ENCODE measurements around the gene SLC39A6.

The SLC39A6 gene

GRCh38 chr18:36153771-36154170 lies 24.6 kb upstream of the SLC39A6 start:
- DNase-seq (ENCODE audit: low spot score in 2 of 2) (no peak), ATAC-seq (ENCODE audit: low read depth) (no peak)
- Mint-ChIP-seq H3K4me1 (peaks cover 34% of the 10 kb centered on the region), H3K27me3 (no peaks in the 10 kb centered on the region), H3K9me3 (no peaks in the 10 kb centered on the region), H3K36me3 (peaks cover 42% of the 10 kb centered on the region), H3K27ac (no peak overlapping the region), H3K4me3 (no peak overlapping the region)

- no peak for ATAC-seq (ENCODE audit: low read depth)
- no peak for DNase-seq (ENCODE audit: low spot score in 2 of 2)
- Mint-ChIP-seq H3K4me1 (peaks cover 32% of the 10 kb centered on the region), H3K9me3 (no peaks in the 10 kb centered on the region), H3K27ac (no peak overlapping the region), H3K4me3 (no peak overlapping the region), H3K27me3 (no peaks in the 10 kb centered on the region), H3K36me3 (peaks cover 39% of the 10 kb centered on the region)
Measured at GRCh38 chr18:36153203-36153602, 24.1 kb upstream of the SLC39A6 start.

DNA sequence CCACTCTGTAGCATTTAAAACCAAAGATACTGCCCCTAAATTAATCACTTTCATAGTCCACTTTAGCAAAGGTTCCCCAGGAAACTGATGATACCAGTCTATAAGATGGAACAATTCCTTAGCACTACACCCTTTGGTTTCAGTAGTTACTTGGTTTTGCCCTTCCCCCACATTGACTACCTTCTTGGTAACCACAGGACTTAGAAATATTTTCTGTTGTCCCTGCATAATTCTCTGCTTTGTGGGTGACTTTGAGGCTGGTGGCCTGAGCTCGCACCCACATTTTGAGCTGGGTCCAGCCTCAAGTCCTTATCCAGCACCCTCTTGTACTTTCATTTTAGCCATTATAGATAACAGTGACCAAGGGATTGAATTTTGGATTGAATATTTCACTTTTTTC lies 23.6 kb upstream of the SLC39A6 start:
- H3K9me3 Mint-ChIP-seq, result no peaks in the 10 kb centered on the region
- peaks cover 43% of the 10 kb centered on the region for H3K36me3 Mint-ChIP-seq
- no peaks in the 10 kb centered on the region for H3K27me3 Mint-ChIP-seq
- no peak for DNase-seq (ENCODE audit: low spot score in 2 of 2)
- peaks cover 31% of the 10 kb centered on the region for H3K4me1 Mint-ChIP-seq
- no peak for ATAC-seq (ENCODE audit: low read depth)
- H3K27ac Mint-ChIP-seq, result no peak overlapping the region
- no peak overlapping the region for H3K4me3 Mint-ChIP-seq

DNA sequence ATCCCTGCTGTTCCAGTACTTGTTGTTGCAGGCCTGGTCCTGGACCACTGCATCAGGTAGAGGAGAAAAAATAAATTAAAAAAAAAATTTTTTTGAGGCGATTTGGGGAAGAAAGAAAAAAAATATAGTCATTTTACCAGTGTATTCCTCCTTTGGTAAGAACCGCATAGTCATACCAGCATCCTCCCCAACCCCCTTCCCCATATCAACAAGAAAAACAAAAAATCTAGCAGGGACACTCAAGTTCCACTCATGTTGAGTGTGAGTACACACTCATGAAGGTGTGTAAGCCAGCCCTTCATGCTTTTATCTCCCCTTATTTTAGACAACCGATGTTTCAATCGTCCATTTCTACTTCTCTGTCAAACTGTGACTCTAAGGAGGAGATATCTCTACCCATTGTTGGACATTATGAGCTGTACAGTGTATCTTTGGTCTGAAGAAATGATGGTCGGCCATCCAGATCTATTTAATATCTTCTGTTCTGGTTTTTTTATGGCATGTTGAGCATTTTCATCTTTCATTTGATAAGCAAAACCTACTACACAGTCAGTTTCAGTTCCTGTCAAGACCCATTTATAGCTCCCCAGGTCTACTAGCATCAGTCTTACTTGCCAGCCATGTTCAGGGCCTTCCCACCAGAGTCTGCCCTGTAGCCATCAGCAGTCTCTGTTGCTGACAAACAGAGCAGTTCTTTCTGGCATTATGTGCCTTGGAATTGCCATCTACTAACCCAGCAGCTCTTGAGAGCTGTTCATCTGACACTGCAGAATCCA lies 20.6 kb upstream of the SLC39A6 start:
- DNase-seq (ENCODE audit: low spot score in 2 of 2) (peak; percentile 31 to 33), ATAC-seq (ENCODE audit: low read depth) (peak; percentile 98)
- peak overlapping the region; percentile 74 for H3K4me3 Mint-ChIP-seq
- H3K36me3 Mint-ChIP-seq, result peaks cover 41% of the 10 kb centered on the region
- no peaks in the 10 kb centered on the region for H3K27me3 Mint-ChIP-seq
- H3K9me3 Mint-ChIP-seq, result no peaks in the 10 kb centered on the region
- H3K27ac Mint-ChIP-seq, result peak overlapping the region; percentile 88
- peaks cover 30% of the 10 kb centered on the region for H3K4me1 Mint-ChIP-seq

- Mint-ChIP-seq H3K36me3 (peaks cover 26% of the 10 kb centered on the region), H3K4me3 (no peak overlapping the region), H3K27me3 (no peaks in the 10 kb centered on the region), H3K27ac (no peak overlapping the region), H3K9me3 (no peaks in the 10 kb centered on the region), H3K4me1 (peaks cover 2% of the 10 kb centered on the region)
- DNase-seq (ENCODE audit: low spot score in 2 of 2) (no peak), ATAC-seq (ENCODE audit: low read depth) (no peak)
Measured at GRCh38 chr18:36143391-36143790, 14.3 kb upstream of the SLC39A6 start.

DNA sequence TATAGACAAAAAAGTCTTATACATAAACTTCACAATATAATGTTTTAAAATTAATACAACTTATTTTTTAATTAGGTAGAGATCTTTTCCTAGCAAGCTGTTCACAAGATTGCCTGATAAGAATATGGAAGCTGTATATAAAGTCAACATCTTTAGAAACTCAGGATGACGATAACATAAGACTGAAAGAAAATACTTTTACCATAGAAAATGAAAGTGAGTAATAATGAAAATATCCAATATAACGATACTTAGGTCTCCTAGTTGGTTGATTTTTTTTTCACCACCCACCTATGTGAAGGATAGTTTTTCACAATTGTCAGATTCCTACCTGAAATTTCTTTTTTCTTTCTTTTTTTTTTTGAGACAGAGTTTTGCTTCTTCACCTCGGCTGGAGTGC lies 13.6 kb upstream of the SLC39A6 start:
- ATAC-seq (ENCODE audit: low read depth), result no peak
- Mint-ChIP-seq H3K27me3 (no peaks in the 10 kb centered on the region), H3K4me3 (no peak overlapping the region), H3K27ac (peak overlapping the region; percentile 38), H3K36me3 (peaks cover 24% of the 10 kb centered on the region), H3K9me3 (no peaks in the 10 kb centered on the region), H3K4me1 (peaks cover 2% of the 10 kb centered on the region)
- DNase-seq (ENCODE audit: low spot score in 2 of 2), result no peak

DNA sequence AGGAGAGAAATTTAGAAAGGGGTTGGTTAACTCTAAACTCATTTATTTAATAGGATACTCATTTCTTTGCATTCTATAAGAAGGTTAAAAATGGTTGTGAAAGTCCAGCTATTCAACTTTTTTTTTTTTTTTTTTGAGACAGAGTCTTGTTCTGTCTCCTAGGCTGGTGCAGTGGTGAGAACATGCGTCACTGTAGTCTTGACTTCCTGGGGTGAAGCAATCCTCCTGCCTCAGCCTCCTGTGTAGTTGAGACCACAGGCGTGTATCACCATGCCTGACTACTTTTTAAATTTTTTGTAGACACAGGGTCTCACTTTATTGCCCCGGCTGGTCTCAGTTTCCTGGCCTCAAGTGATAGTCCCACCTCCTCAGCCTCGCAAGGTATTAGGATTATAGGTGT lies 12.4 kb upstream of the SLC39A6 start:
- no peaks in the 10 kb centered on the region for H3K9me3 Mint-ChIP-seq
- DNase-seq (ENCODE audit: low spot score in 2 of 2), result no peak
- no peak overlapping the region for H3K27ac Mint-ChIP-seq
- no peak overlapping the region for H3K4me3 Mint-ChIP-seq
- no peak for ATAC-seq (ENCODE audit: low read depth)
- H3K4me1 Mint-ChIP-seq, result no peaks in the 10 kb centered on the region
- H3K36me3 Mint-ChIP-seq, result peaks cover 23% of the 10 kb centered on the region
- H3K27me3 Mint-ChIP-seq, result no peaks in the 10 kb centered on the region

GRCh38 chr18:36139245-36139644 lies 10.1 kb upstream of the SLC39A6 start:
- H3K4me3 Mint-ChIP-seq, result no peak overlapping the region
- no peaks in the 10 kb centered on the region for H3K9me3 Mint-ChIP-seq
- ATAC-seq (ENCODE audit: low read depth) (no peak), DNase-seq (ENCODE audit: low spot score in 2 of 2) (no peak)
- H3K36me3 Mint-ChIP-seq, result peaks cover 19% of the 10 kb centered on the region
- H3K27ac Mint-ChIP-seq, result no peak overlapping the region
- no peaks in the 10 kb centered on the region for H3K4me1 Mint-ChIP-seq
- H3K27me3 Mint-ChIP-seq, result no peaks in the 10 kb centered on the region

GRCh38 chr18:36135264-36135663 lies 6.1 kb upstream of the SLC39A6 start:
- peaks cover 19% of the 10 kb centered on the region for H3K4me1 Mint-ChIP-seq
- ATAC-seq (ENCODE audit: low read depth), result no peak
- H3K9me3 Mint-ChIP-seq, result no peaks in the 10 kb centered on the region
- no peaks in the 10 kb centered on the region for H3K27me3 Mint-ChIP-seq
- no peak for DNase-seq (ENCODE audit: low spot score in 2 of 2)
- H3K27ac Mint-ChIP-seq, result no peak overlapping the region
- H3K4me3 Mint-ChIP-seq, result no peak overlapping the region
- peaks cover 13% of the 10 kb centered on the region for H3K36me3 Mint-ChIP-seq

GRCh38 chr18:36132756-36133155 lies 3.6 kb upstream of the SLC39A6 start:
- no peaks in the 10 kb centered on the region for H3K27me3 Mint-ChIP-seq
- no peaks in the 10 kb centered on the region for H3K9me3 Mint-ChIP-seq
- H3K36me3 Mint-ChIP-seq, result peaks cover 9% of the 10 kb centered on the region
- DNase-seq (ENCODE audit: low spot score in 2 of 2) (no peak), ATAC-seq (ENCODE audit: low read depth) (no peak)
- H3K4me1 Mint-ChIP-seq, result peaks cover 27% of the 10 kb centered on the region
- peak overlapping the region; percentile 60 for H3K27ac Mint-ChIP-seq
- H3K4me3 Mint-ChIP-seq, result peak overlapping the region; percentile 5

DNA sequence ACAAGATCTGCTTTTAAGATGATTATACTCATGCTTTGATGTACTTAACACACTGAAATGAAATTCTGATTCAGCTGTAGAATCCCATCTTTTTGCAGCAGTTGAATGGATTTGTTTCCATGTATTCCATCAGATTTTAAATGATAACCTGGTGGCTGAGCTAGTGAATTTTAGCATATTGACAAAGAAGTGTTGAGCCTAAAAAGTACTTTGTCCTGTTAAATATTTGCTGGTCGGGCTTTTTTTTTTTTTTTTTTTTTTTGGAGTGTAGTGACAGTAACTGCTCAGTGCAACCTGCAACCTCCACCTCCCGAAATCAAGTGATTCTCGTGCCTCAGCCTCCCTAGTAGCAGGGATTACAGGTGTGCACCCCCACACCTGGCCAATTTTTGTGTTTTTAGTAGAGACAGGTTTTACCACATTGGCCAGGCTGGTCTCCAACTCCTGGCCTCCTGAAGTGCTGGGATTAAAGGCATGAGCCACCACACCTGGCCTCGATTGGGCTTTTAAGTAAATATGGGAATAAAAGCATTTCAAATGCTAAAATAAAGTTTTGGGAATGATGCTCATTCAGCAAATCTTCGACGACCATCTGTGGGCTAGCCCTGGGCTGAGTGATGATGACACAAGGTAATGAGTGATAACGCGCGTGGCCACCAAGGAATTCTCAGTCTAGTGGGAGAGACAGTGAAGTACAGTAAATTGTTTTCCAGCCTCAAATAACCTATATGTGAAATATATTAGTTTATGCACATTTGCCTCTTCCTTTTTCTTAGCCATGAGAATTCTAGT lies 2.7 kb upstream of the SLC39A6 start:
- H3K9me3 Mint-ChIP-seq, result no peaks in the 10 kb centered on the region
- H3K27me3 Mint-ChIP-seq, result no peaks in the 10 kb centered on the region
- H3K27ac Mint-ChIP-seq, result peak overlapping the region; percentile 60
- peaks cover 31% of the 10 kb centered on the region for H3K4me1 Mint-ChIP-seq
- peak overlapping the region; percentile 97 for H3K4me3 Mint-ChIP-seq
- no peak for ATAC-seq (ENCODE audit: low read depth)
- peaks cover 9% of the 10 kb centered on the region for H3K36me3 Mint-ChIP-seq
- no peak for DNase-seq (ENCODE audit: low spot score in 2 of 2)

DNA sequence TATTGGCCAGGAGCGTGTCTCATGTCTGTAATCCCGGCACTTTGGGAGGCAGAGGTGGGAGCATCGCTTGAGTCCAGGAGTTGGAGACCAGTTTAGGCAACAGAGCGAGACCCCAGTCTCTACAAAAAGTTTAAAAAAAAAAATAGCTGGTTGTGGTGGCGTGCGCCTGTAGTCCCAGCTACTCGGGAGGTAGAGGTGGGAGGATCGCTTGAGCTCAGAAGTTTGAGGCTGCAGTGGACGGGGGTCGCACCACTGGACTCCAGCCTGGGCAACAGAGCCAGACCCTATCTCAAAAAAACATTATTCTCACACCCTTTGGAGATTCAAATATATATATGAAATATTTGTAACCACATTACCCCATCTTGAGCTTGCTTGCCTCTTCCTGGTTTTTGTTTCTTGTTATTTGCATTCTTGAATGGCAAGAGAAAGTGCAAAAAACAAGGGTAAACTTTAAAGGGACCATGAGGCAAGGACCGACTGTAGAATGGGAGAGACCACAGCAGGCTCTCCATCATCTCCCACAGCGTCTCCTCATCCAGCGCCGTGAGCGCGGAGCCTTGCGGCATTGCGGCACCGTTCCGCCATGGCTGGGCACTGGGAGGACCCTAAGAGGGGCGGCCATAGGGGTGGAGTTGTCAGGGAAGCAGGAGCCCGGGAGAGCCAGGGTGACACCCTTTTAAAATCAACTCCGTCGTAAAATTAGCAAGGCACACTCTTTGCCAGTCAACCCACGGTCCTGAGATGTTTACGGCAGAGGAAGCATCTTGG lies 1.9 kb upstream of the SLC39A6 start:
- H3K4me1 Mint-ChIP-seq, result peaks cover 34% of the 10 kb centered on the region

GRCh38 chr18:36130039-36130831 lies 1.1 kb upstream of the SLC39A6 start:
- ATAC-seq (ENCODE audit: low read depth), result peak; percentile 1
- H3K27ac Mint-ChIP-seq, result peak overlapping the region; percentile 97
- DNase-seq (ENCODE audit: low spot score in 2 of 2), result no peak
- H3K4me3 Mint-ChIP-seq, result peak overlapping the region; percentile 97
- H3K36me3 Mint-ChIP-seq, result peaks cover 4% of the 10 kb centered on the region
- H3K9me3 Mint-ChIP-seq, result no peaks in the 10 kb centered on the region
- no peaks in the 10 kb centered on the region for H3K27me3 Mint-ChIP-seq
- H3K4me1 Mint-ChIP-seq, result peaks cover 36% of the 10 kb centered on the region

More for the DNA sequence above, 1.9 kb upstream of the SLC39A6 start:
- Mint-ChIP-seq H3K4me3 (peak overlapping the region; percentile 97), H3K36me3 (peaks cover 6% of the 10 kb centered on the region), H3K27ac (peak overlapping the region; percentile 97), H3K27me3 (no peaks in the 10 kb centered on the region), H3K9me3 (no peaks in the 10 kb centered on the region)
- DNase-seq (ENCODE audit: low spot score in 2 of 2) (no peak), ATAC-seq (ENCODE audit: low read depth) (no peak)

All from memory B cell (primary cell).